Activated CD8-positive, alpha-beta memory T cell treated with anti-CD3 and anti-CD28 coated beads, Interleukin-2, amount 50 U/mL, for 24 hours (primary cell): Measurements from ENCODE around the gene CLDN20.
A peak's percentile ranks its signal among the peaks of the same experiment; 100 is the strongest.
"Not testable (repeated sequence)": the region's sequence is repeated elsewhere in the genome, so short reads cannot be mapped to it uniquely, and the experiment has no call there.

Experiments
- DNase-seq: peaks from one replicate; pipeline ENCODE4 v3.0.0-alpha.2; 2020; ENCODE audit errors: extremely low read depth

The CLDN20 gene

GRCh38 chr6:155263373-155264063 lies at the start of gene CLDN20:
CLDN20 (plus strand) TSS chr6:155264013; CDS start chr6:155275720, 11,707 bp downstream.
- no peak for DNase-seq

- DNase-seq, result no peak
Measured at GRCh38 chr6:155215906-155216305, 47.9 kb upstream of the CLDN20 start.

GRCh38 chr6:155216312-155217046 lies 47.3 kb upstream of the CLDN20 start:
- DNase-seq, result no peak

- DNase-seq, result not testable (repeated sequence)
Measured at GRCh38 chr6:155218711-155219110, 45.1 kb upstream of the CLDN20 start.

- DNase-seq, result no peak
Measured at GRCh38 chr6:155219299-155219698, 44.5 kb upstream of the CLDN20 start.

GRCh38 chr6:155219858-155220301 lies 43.9 kb upstream of the CLDN20 start:
- no peak for DNase-seq

- DNase-seq, result no peak
Measured at GRCh38 chr6:155221086-155221485, 42.7 kb upstream of the CLDN20 start.

GRCh38 chr6:155222506-155222905 lies 41.3 kb upstream of the CLDN20 start:
- DNase-seq, result no peak

GRCh38 chr6:155223646-155224451 lies 40.0 kb upstream of the CLDN20 start:
- DNase-seq, result peak; percentile 12

GRCh38 chr6:155224618-155225017 lies 39.2 kb upstream of the CLDN20 start:
- DNase-seq, result no peak

GRCh38 chr6:155227046-155227445 lies 36.8 kb upstream of the CLDN20 start:
- no peak for DNase-seq

GRCh38 chr6:155228546-155229166 lies 35.2 kb upstream of the CLDN20 start:
- DNase-seq, result no peak

- not testable (repeated sequence) for DNase-seq
Measured at GRCh38 chr6:155230975-155231374, 32.8 kb upstream of the CLDN20 start.

GRCh38 chr6:155232848-155233247 lies 31.0 kb upstream of the CLDN20 start:
- no peak for DNase-seq

GRCh38 chr6:155234167-155234566 lies 29.6 kb upstream of the CLDN20 start:
- DNase-seq, result no peak

GRCh38 chr6:155234687-155235086 lies 29.1 kb upstream of the CLDN20 start:
- no peak for DNase-seq

- DNase-seq, result no peak
Measured at GRCh38 chr6:155235087-155235486, 28.7 kb upstream of the CLDN20 start.

GRCh38 chr6:155237613-155238012 lies 26.2 kb upstream of the CLDN20 start:
- DNase-seq, result no peak

GRCh38 chr6:155240905-155241600 lies 22.8 kb upstream of the CLDN20 start:
- DNase-seq, result no peak

GRCh38 chr6:155241966-155242365 lies 21.8 kb upstream of the CLDN20 start:
- no peak for DNase-seq

- DNase-seq, result no peak
Measured at GRCh38 chr6:155244434-155244833, 19.4 kb upstream of the CLDN20 start.
